K562 (cell line): ENCODE data around the gene SLC25A11. TPM values are rescaled to one million over a fixed set of nuclear protein-coding genes. Genes with fewer than 3 reads are reported as not detected.

Experiments
- C11orf30 ChIP-seq: fragments of 450-650 bp; IDR thresholded peaks from 2 replicates; pipeline ENCODE4 v1.6.1; 2016; ENCODE audit warnings: low read depth, mild to moderate bottlenecking
- HCFC1 ChIP-seq: IDR thresholded peaks from 2 replicates; pipeline ENCODE4 v1.6.1; 2012; ENCODE audit warnings: low read depth, low read length, improper control_type of control experiment
- HMGXB4 ChIP-seq: sonication (generic); formaldehyde crosslinking; IDR thresholded peaks from 2 replicates; pipeline ENCODE4 v1.8.1; 2023; ENCODE audit warnings: mild to moderate bottlenecking, missing genetic modification reagents
- NONO ChIP-seq, 2 experiments: fragments of 200-400 bp in 1 of 2; fragments of 450-650 bp in 1 of 2; formaldehyde crosslinking in 1 of 2; IDR thresholded peaks; 2 replicates each; pipeline ENCODE4 v1.6.1; 2017; ENCODE audit warnings: low read depth in 2 of 2, mild to moderate bottlenecking in 2 of 2, moderate library complexity in 2 of 2, low read length in 1 of 2
- POLR2AphosphoS2 ChIP-seq: IDR thresholded peaks from 2 replicates; pipeline ENCODE4 v1.6.1; 2012; ENCODE audit warnings: low read length, improper control_type of control experiment
- PTBP1 ChIP-seq: fragments of 200-400 bp; formaldehyde crosslinking; IDR thresholded peaks from 2 replicates; pipeline ENCODE4 v1.6.1; 2017; ENCODE audit warnings: low read depth, low read length
- PURB ChIP-seq: sonication (generic); formaldehyde crosslinking; IDR thresholded peaks from 2 replicates; pipeline ENCODE4 v1.9.0; 2021; ENCODE audit warnings: low read depth, mild to moderate bottlenecking, missing genetic modification reagents
- RERE ChIP-seq: sonication (generic); formaldehyde crosslinking; IDR thresholded peaks from 2 replicates; pipeline ENCODE4 v1.8.0; 2023; ENCODE audit warnings: missing genetic modification reagents, mild to moderate bottlenecking, borderline replicate concordance
- SIRT6 ChIP-seq: IDR thresholded peaks from one replicate; pipeline ENCODE4 v1.6.1; 2012; ENCODE audit warnings: low read depth, mild to moderate bottlenecking, control low read depth, inconsistent platforms, low read length, moderate library complexity
- ZBTB12 ChIP-seq: fragments of 250-450 bp; sonication (Bioruptor Pico); IDR thresholded peaks from 2 replicates; pipeline ENCODE4 v1.4.0; 2020
- polyA plus RNA-seq, 8 experiments: library from polyadenylated mRNA; depleted of rRNA in 4 of 8; stranded (reverse) in 5 of 8; unstranded in 3 of 8; fragments of >200 nt; fragmentation: Nextera tagmentation in 2 of 8; fragmentation: Illumina TruSeq in 1 of 8; extraction: Ambion mirVana in 2 of 8; extraction: Trizol in 1 of 8; gene quantifications; 2 replicates each; pipeline versions ENCODE4 v1.2.1 to v1.2.3, GENCODE V29; 2011 to 2014; ENCODE audit warnings: inconsistent platforms in 1 of 8, missing spikeins in 1 of 8
- total RNA-seq, 7 experiments: library from RNA; depleted of rRNA in 6 of 7; stranded (reverse); fragments of >200 nt in 6 of 7; fragmentation: Illumina TruSeq in 2 of 7; extraction: Trizol in 2 of 7; gene quantifications; 2 replicates each; pipeline versions ENCODE4 v1.2.1 to v1.2.3, GENCODE V29; 2011 to 2021; ENCODE audit warnings: low replicate concordance in 1 of 7
- TF ChIP-seq, protein P1 (sequence below): fragments of 450-650 bp; IDR thresholded peaks from 2 replicates; pipeline ENCODE4 v1.6.1; 2016
- TF ChIP-seq, protein P2 (sequence below): sonication (generic); formaldehyde crosslinking; IDR thresholded peaks from 2 replicates; pipeline ENCODE4 v1.8.0; 2022; ENCODE audit warnings: mild to moderate bottlenecking, missing genetic modification reagents

Gene SLC25A11
- total and polyA plus RNA-seq, 9 of the 15 experiments (the other 6 are each of a cell fraction or from before 2014, with no cell fraction given), result 3.1 to 56.7 (median 32.9) TPM

GRCh38 chr17:4939796-4940554, at the start of gene SLC25A11, which contains the start of gene RNF167 (continued):
- TF ChIP-seq NONO (IDR thresholded peaks at IDR 0.05; ENCODE audit: low read depth in 2 of 2, low read length in 1 of 2) (peak in 1 of 2 experiments; percentile 51; a peak in 1 of 4 replicates), SIRT6 (no peak), ZBTB12 (no peak), HMGXB4 (no peak), PURB (CRISPR knock-in tag) (no peak), C11orf30 (peak; percentile 69), POLR2AphosphoS2 (no peak), HCFC1 (peak; percentile 8; the same call in 1 of the 2 replicates), PTBP1 (no peak), RERE (CRISPR knock-in tag) (no peak)
- TF ChIP-seq, protein P1, sequence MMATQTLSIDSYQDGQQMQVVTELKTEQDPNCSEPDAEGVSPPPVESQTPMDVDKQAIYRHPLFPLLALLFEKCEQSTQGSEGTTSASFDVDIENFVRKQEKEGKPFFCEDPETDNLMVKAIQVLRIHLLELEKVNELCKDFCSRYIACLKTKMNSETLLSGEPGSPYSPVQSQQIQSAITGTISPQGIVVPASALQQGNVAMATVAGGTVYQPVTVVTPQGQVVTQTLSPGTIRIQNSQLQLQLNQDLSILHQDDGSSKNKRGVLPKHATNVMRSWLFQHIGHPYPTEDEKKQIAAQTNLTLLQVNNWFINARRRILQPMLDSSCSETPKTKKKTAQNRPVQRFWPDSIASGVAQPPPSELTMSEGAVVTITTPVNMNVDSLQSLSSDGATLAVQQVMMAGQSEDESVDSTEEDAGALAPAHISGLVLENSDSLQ, result peak; percentile 72
- TF ChIP-seq, protein P2, sequence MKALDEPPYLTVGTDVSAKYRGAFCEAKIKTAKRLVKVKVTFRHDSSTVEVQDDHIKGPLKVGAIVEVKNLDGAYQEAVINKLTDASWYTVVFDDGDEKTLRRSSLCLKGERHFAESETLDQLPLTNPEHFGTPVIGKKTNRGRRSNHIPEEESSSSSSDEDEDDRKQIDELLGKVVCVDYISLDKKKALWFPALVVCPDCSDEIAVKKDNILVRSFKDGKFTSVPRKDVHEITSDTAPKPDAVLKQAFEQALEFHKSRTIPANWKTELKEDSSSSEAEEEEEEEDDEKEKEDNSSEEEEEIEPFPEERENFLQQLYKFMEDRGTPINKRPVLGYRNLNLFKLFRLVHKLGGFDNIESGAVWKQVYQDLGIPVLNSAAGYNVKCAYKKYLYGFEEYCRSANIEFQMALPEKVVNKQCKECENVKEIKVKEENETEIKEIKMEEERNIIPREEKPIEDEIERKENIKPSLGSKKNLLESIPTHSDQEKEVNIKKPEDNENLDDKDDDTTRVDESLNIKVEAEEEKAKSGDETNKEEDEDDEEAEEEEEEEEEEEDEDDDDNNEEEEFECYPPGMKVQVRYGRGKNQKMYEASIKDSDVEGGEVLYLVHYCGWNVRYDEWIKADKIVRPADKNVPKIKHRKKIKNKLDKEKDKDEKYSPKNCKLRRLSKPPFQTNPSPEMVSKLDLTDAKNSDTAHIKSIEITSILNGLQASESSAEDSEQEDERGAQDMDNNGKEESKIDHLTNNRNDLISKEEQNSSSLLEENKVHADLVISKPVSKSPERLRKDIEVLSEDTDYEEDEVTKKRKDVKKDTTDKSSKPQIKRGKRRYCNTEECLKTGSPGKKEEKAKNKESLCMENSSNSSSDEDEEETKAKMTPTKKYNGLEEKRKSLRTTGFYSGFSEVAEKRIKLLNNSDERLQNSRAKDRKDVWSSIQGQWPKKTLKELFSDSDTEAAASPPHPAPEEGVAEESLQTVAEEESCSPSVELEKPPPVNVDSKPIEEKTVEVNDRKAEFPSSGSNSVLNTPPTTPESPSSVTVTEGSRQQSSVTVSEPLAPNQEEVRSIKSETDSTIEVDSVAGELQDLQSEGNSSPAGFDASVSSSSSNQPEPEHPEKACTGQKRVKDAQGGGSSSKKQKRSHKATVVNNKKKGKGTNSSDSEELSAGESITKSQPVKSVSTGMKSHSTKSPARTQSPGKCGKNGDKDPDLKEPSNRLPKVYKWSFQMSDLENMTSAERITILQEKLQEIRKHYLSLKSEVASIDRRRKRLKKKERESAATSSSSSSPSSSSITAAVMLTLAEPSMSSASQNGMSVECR, result peak; percentile 35; the same call in 1 of the 2 replicates
